Transverse colon (tissue), 4 donors: ENCODE data around the gene SFMBT1. TPM values are rescaled to one million over a fixed set of nuclear protein-coding genes. Genes with fewer than 3 reads are reported as not detected.

Experiments
- DNase-seq: peaks from one replicate; pipeline ENCODE4 v3.0.0-alpha.2; 2019
- H3K27ac ChIP-seq, 4 donors: fragments of 200-600 bp; sonication (generic); 2 replicates each; pipeline ENCODE4 v1.5.1; 2016 to 2018; ENCODE audit warnings: inconsistent platforms in 4 of 4
- H3K27me3 ChIP-seq: fragments of 200-600 bp; sonication (generic); 2 replicates; pipeline ENCODE4 v1.5.1; 2017; ENCODE audit warnings: inconsistent platforms
- H3K36me3 ChIP-seq, 4 donors: fragments of 200-600 bp; sonication (generic); 2 replicates each; pipeline ENCODE4 v1.5.1; 2017 to 2019; ENCODE audit warnings: inconsistent platforms in 4 of 4
- H3K4me1 ChIP-seq, 4 donors: fragments of 200-600 bp; sonication (generic); 2 replicates each; pipeline ENCODE4 v1.5.1; 2017 to 2020; ENCODE audit warnings: inconsistent platforms in 4 of 4
- H3K4me3 ChIP-seq, 4 donors: fragments of 200-600 bp; sonication (generic); 1 replicate in 1 of 4; 2 replicates in 3 of 4; pipeline versions ENCODE4 v1.5.1 to v1.6.1; 2017 to 2019; ENCODE audit warnings: inconsistent platforms in 4 of 4
- H3K9me3 ChIP-seq, 2 donors: fragments of 200-600 bp; sonication (generic); 2 replicates each; pipeline ENCODE4 v1.5.1; 2017 to 2019; ENCODE audit warnings: inconsistent platforms in 2 of 2
- EP300 ChIP-seq: sonication (generic); formaldehyde crosslinking; IDR thresholded peaks from one replicate; pipeline ENCODE4 v1.6.1; 2017; ENCODE audit warnings: antibody characterized with exemption, low read depth
- POLR2A ChIP-seq: fragments of 450-650 bp; IDR thresholded peaks from one replicate; pipeline ENCODE4 v1.6.1; 2016; ENCODE audit warnings: antibody characterized with exemption, mild to moderate bottlenecking, moderate library complexity
- POLR2AphosphoS5 ChIP-seq, 3 donors: sonication (generic); formaldehyde crosslinking; IDR thresholded peaks; one replicate each; pipeline ENCODE4 v1.6.1; 2016; ENCODE audit warnings: antibody characterized with exemption in 3 of 3
- WGBS, 2 donors: methylation state at CpG; one replicate each; pipeline ENCODE4 v1.1.5; 2018; ENCODE audit warnings: low coverage in 1 of 2; 5-methylcytosine and 5-hydroxymethylcytosine counted together
- in situ Hi-C, 4 donors: fragments of 200-750 bp; cut with MboI; loops; one replicate each; pipeline versions ENCODE4 v1.15.0 to v1.15.1; 2017; ENCODE audit warnings: low sequenced_read_pairs in 3 of 4, low pct_ligation_motif_present in 1 of 4, low pct_unique_long_range_greater_than_20kb in 1 of 4
- intact Hi-C: fragments of 100-400 bp; cut with DNase I; formaldehyde crosslinking; loops from one replicate; pipeline ENCODE4 v1.15.1; 2023; ENCODE audit warnings: low total_unique reads
- total RNA-seq, 4 donors: library from RNA; depleted of rRNA; stranded (reverse); fragments of >200 nt; gene quantifications; one replicate each; pipeline ENCODE4 v1.1.0, GENCODE V29; 2016
- TF ChIP-seq, protein P1 (sequence below), 5 experiments: fragments of 200-600 bp in 3 of 5; fragments of 450-650 bp in 2 of 5; sonication (generic) in 3 of 5; IDR thresholded peaks; 1 replicate in 2 of 5; 2 replicates in 3 of 5; pipeline ENCODE4 v1.5.1; 2016 to 2017; ENCODE audit warnings: antibody characterized with exemption in 5 of 5, inconsistent platforms in 3 of 5, mild to moderate bottlenecking in 2 of 5, moderate library complexity in 1 of 5

SFMBT1 gene
- total RNA-seq, 4 donors from 2014 or later = 1.9 to 33.0 (median 18.1) TPM

DNA sequence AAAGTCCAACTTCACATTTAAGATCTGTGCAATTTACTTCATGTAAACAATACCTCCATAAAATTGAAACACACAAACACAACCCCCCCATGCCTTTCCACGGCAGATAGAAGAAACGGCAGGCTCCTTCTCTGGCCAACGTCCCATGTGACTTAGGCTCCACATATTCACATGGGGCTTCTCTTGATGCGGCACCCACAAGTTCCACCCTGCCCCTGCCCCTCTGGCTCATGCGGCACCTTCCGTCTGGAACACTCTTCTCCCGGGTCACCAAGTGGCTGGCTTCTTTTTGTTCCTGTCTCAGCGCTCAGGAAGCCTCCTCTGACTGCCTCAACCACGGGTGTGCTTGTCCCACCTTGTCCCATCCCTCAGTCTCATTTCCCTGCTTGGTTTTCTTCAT lies 174.1 kb downstream of the SFMBT1 start:
- WGBS, 2 donors = 74 to 78% methylated on average over 8 to 9 of the region's 9 CpGs
- Histone ChIP-seq H3K27ac (no peak overlapping the region), H3K9me3 (no peaks in the 10 kb centered on the region), H3K4me3 (no peak overlapping the region), H3K4me1 (peaks cover 0 to 15% (median 3%) of the 10 kb centered on the region in 4 donors), H3K27me3 (no peaks in the 10 kb centered on the region), H3K36me3 (no peaks in the 10 kb centered on the region)
- in situ Hi-C loops = no loop called here
- DNase-seq = no peak
- TF ChIP-seq POLR2AphosphoS5 (IDR thresholded peaks at IDR 0.05) (no peak), EP300 (no peak), POLR2A (no peak)
- TF ChIP-seq, protein P1, sequence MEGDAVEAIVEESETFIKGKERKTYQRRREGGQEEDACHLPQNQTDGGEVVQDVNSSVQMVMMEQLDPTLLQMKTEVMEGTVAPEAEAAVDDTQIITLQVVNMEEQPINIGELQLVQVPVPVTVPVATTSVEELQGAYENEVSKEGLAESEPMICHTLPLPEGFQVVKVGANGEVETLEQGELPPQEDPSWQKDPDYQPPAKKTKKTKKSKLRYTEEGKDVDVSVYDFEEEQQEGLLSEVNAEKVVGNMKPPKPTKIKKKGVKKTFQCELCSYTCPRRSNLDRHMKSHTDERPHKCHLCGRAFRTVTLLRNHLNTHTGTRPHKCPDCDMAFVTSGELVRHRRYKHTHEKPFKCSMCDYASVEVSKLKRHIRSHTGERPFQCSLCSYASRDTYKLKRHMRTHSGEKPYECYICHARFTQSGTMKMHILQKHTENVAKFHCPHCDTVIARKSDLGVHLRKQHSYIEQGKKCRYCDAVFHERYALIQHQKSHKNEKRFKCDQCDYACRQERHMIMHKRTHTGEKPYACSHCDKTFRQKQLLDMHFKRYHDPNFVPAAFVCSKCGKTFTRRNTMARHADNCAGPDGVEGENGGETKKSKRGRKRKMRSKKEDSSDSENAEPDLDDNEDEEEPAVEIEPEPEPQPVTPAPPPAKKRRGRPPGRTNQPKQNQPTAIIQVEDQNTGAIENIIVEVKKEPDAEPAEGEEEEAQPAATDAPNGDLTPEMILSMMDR (IDR thresholded peaks at IDR 0.05) = no peak
- intact Hi-C loops = no loop called here

DNA sequence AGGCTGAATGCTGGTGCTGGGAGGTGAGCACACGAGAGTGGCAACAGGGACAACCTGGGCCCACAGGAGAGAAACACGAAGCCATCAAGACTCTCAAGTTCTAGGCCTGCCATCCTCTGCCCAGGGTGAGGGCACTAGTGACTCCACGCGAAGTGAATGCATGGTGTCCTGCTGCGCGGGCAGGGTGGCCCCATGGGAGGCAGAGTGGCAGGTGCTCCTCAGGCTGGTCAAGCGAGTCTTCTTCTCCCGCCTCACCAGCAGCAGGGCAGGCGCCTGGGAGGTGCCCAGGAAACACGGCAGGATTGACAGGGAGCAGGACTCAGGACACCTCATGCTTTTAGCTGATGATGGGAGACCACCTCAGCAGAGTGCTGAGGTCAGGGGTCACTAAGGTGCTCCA lies 175.4 kb downstream of the SFMBT1 start:
- peaks cover 0 to 15% (median 3%) of the 10 kb centered on the region in 4 donors for H3K4me1 ChIP-seq
- H3K36me3 ChIP-seq = no peaks in the 10 kb centered on the region
- no peaks in the 10 kb centered on the region for H3K27me3 ChIP-seq
- no peak overlapping the region for H3K4me3 ChIP-seq
- no peaks in the 10 kb centered on the region for H3K9me3 ChIP-seq
- intact Hi-C loops (no loop called here), in situ Hi-C loops (no loop called here)
- no peak for DNase-seq
- TF ChIP-seq, protein P1 (IDR thresholded peaks at IDR 0.05) = no peak
- TF ChIP-seq POLR2AphosphoS5 (IDR thresholded peaks at IDR 0.05) = no peak
- no peak for TF ChIP-seq POLR2A
- no peak for TF ChIP-seq EP300
- WGBS, 2 donors = 92% methylated on average over 10 of the region's 10 CpGs; no CpG with 5 or more reads in 1 of the 2 donors
- H3K27ac ChIP-seq = no peak overlapping the region

DNA sequence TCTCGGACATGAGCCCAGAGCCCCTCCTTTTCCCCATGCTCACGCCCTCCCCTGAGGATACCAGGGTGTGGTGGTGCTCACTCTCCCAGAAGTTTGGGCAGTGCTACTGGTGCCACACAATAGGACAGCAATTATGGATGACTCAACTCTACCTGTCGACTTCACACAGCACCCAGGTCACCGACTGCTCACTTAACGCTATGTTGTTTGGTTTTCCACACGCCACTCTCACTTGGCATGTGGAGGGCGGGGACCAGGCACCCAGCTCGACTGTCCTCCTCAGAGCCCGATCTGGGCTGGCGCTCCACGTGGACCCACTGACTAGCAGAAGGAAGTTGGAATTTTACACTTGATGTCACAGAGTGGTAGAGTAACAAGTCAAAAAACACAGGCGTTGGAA lies 179.4 kb downstream of the SFMBT1 start:
- intact Hi-C loops = no loop called here
- Histone ChIP-seq H3K4me3 (no peak overlapping the region), H3K27ac (no peak overlapping the region), H3K9me3 (no peaks in the 10 kb centered on the region), H3K36me3 (no peaks in the 10 kb centered on the region), H3K4me1 (no peaks in the 10 kb centered on the region), H3K27me3 (no peaks in the 10 kb centered on the region)
- TF ChIP-seq POLR2AphosphoS5 (IDR thresholded peaks at IDR 0.05) (no peak), EP300 (no peak), POLR2A (no peak)
- TF ChIP-seq, protein P1 (IDR thresholded peaks at IDR 0.05) = no peak
- DNase-seq = no peak
- 93% methylated on average over 12 of the region's 12 CpGs; no CpG with 5 or more reads in 1 of the 2 donors for WGBS, 2 donors
- in situ Hi-C loops = no loop called here

GRCh38 chr3:52865994-52866393 lies 179.9 kb downstream of the SFMBT1 start:
- DNase-seq = no peak
- Histone ChIP-seq H3K4me1 (no peaks in the 10 kb centered on the region), H3K27me3 (no peaks in the 10 kb centered on the region), H3K4me3 (no peak overlapping the region), H3K36me3 (no peaks in the 10 kb centered on the region), H3K27ac (no peak overlapping the region), H3K9me3 (no peaks in the 10 kb centered on the region)
- TF ChIP-seq EP300 (no peak), POLR2A (no peak), POLR2AphosphoS5 (IDR thresholded peaks at IDR 0.05) (no peak)
- TF ChIP-seq, protein P1 (IDR thresholded peaks at IDR 0.05) = no peak
- 97 to 100% methylated on average over 1 to 13 of the region's 13 CpGs for WGBS, 2 donors
- in situ Hi-C loops = no loop called here
- intact Hi-C loops = no loop called here
